ENCODE data around the gene OXTR.

Gene OXTR

DNA sequence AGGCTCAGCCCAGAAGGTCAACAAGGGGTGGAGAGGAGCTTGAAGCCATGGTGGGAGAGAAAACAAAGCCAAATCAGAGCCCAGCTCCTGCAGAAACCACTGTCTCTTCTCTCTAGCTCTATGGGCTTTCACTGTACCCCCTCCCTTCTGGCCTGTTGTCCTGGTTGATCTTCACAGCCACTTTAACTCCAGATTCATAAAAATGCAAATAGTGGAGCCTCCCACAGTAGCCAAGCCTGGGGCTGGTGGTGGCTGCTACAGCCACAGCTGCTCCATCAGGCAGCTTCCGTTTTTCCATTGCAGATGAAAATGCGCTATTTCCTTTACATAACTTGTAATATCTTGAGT lies 56.5 kb downstream of the OXTR start:
- TF ChIP-seq TAF1 (IDR thresholded peaks at IDR 0.05; ENCODE audit: borderline replicate concordance, insufficient read depth, low read length) (no peak), SIN3A (IDR thresholded peaks at IDR 0.05; ENCODE audit: borderline replicate concordance, insufficient read depth, low read length) (no peak), POLR2AphosphoS5 (IDR thresholded peaks at IDR 0.05; ENCODE audit: low read depth, low read length) (no peak), FOXP2 (optimal IDR thresholded peaks at IDR 0.05; ENCODE audit: borderline replicate concordance, extremely low read depth, extremely low read length, insufficient read depth) (no peak)
- TF ChIP-seq, protein P1, sequence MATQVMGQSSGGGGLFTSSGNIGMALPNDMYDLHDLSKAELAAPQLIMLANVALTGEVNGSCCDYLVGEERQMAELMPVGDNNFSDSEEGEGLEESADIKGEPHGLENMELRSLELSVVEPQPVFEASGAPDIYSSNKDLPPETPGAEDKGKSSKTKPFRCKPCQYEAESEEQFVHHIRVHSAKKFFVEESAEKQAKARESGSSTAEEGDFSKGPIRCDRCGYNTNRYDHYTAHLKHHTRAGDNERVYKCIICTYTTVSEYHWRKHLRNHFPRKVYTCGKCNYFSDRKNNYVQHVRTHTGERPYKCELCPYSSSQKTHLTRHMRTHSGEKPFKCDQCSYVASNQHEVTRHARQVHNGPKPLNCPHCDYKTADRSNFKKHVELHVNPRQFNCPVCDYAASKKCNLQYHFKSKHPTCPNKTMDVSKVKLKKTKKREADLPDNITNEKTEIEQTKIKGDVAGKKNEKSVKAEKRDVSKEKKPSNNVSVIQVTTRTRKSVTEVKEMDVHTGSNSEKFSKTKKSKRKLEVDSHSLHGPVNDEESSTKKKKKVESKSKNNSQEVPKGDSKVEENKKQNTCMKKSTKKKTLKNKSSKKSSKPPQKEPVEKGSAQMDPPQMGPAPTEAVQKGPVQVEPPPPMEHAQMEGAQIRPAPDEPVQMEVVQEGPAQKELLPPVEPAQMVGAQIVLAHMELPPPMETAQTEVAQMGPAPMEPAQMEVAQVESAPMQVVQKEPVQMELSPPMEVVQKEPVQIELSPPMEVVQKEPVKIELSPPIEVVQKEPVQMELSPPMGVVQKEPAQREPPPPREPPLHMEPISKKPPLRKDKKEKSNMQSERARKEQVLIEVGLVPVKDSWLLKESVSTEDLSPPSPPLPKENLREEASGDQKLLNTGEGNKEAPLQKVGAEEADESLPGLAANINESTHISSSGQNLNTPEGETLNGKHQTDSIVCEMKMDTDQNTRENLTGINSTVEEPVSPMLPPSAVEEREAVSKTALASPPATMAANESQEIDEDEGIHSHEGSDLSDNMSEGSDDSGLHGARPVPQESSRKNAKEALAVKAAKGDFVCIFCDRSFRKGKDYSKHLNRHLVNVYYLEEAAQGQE (IDR thresholded peaks at IDR 0.05; ENCODE audit: insufficient read depth in 1 of 2, low read depth in 2 of 2, low read length in 2 of 2), result no peak

DNA sequence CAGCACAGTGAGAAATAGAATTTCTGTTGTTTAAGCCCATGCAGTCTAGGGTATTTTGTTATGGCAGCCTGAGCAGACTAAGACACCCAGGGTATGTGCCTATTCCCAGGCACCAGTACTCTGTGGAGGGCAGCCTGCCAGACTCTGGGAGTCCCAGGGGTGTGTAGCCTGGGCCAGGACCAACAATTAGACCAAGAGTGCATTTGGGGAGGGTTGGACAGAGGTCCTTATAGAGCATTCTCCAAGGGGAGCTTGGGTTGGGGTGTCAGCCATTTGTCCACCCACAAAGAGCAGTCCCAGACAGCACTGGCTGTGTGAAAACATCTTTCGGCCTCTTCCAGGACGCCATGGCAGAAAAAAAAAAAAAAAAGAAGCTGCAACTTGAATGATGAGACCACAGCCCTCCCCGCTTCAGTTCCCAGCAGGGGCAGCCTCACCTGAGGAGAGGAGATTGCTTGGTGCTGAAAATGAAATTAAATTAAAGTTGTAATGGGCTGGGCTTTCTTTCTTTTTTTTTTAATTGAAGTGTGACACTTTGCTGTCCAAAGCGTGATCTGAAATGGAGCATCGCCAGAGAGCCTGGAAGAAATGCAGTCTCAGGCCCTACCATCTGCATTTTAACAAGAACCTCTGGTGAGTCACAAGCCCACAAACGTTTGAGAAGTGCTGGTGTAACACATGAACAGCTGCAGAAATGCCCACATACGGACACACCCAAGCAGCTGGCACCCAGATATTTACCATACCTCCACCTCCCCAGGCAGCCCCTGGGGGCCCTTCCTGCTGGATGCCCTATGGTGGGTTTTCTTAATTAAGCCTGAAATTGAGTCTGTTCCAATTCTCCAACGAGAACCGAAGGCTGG lies 57.1 kb downstream of the OXTR start:
- no peak for TF ChIP-seq FOXP2 (optimal IDR thresholded peaks at IDR 0.05; ENCODE audit: borderline replicate concordance, extremely low read depth, extremely low read length, insufficient read depth)
- no peak for TF ChIP-seq TAF1 (IDR thresholded peaks at IDR 0.05; ENCODE audit: borderline replicate concordance, insufficient read depth, low read length)
- TF ChIP-seq, protein P1 (IDR thresholded peaks at IDR 0.05; ENCODE audit: insufficient read depth in 1 of 2, low read depth in 2 of 2, low read length in 2 of 2), result no peak
- TF ChIP-seq SIN3A (IDR thresholded peaks at IDR 0.05; ENCODE audit: borderline replicate concordance, insufficient read depth, low read length), result no peak
- no peak for TF ChIP-seq POLR2AphosphoS5 (IDR thresholded peaks at IDR 0.05; ENCODE audit: low read depth, low read length)

DNA sequence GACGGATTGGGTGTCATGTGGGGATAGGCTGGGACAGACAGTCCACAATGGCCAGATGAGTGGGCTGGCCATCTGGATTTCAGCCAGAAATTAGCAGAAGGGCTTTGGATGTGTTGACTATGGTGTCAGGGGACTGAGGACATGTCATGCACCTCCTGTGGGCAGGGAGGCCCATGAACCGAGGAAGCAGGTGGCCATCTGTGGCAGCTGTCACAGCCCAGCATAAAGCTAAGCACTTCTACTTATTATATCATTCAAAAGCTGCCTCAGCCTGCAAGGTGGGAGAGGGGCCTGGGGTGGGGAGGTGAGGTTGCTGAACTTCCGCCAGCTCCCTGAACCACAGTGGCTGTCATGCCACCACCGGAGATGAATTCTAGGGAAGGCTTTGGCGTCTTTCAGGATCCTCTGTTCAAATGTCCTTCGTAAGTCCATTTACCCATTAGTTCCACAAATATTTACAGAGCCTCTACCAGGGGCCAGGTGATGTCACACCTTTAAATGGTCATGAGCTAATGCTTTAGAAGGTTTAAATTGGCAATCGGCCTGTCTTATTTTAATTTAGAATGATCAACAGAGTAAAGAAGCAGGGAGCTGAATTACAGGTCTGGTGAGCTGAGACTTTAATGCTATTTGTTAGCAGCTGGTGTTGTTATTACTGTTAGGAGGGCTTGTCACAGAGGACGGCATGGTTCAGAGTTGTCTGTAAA lies 59.5 kb downstream of the OXTR start:
- no peak for TF ChIP-seq TAF1 (IDR thresholded peaks at IDR 0.05; ENCODE audit: borderline replicate concordance, insufficient read depth, low read length)
- TF ChIP-seq, protein P1 (IDR thresholded peaks at IDR 0.05; ENCODE audit: insufficient read depth in 1 of 2, low read depth in 2 of 2, low read length in 2 of 2), result no peak
- no peak for TF ChIP-seq SIN3A (IDR thresholded peaks at IDR 0.05; ENCODE audit: borderline replicate concordance, insufficient read depth, low read length)
- TF ChIP-seq FOXP2 (optimal IDR thresholded peaks at IDR 0.05; ENCODE audit: borderline replicate concordance, extremely low read depth, extremely low read length, insufficient read depth), result no peak
- no peak for TF ChIP-seq POLR2AphosphoS5 (IDR thresholded peaks at IDR 0.05; ENCODE audit: low read depth, low read length)

DNA sequence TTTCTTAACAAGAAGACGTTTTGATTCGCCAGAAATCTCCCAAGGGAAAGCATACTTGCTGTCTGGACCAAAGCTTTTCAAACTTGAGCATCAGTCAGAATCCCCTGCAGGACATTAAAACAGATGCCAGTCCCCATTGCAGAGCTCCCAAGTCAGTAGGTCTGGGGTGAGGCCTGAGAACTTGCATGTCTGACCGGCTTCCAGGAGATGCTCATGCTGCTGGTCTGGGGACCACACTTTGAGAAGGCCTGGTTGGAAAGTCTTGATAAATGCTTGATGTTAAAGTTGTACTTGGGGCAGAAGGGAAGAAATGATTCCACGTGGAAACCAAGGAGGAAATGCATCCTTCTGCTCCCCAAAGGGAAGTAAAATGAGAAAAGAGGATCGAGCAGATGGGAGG lies 60.1 kb downstream of the OXTR start:
- TF ChIP-seq FOXP2 (optimal IDR thresholded peaks at IDR 0.05; ENCODE audit: borderline replicate concordance, extremely low read depth, extremely low read length, insufficient read depth) (no peak), TAF1 (IDR thresholded peaks at IDR 0.05; ENCODE audit: borderline replicate concordance, insufficient read depth, low read length) (no peak), SIN3A (IDR thresholded peaks at IDR 0.05; ENCODE audit: borderline replicate concordance, insufficient read depth, low read length) (no peak), POLR2AphosphoS5 (IDR thresholded peaks at IDR 0.05; ENCODE audit: low read depth, low read length) (no peak)
- TF ChIP-seq, protein P1 (IDR thresholded peaks at IDR 0.05; ENCODE audit: insufficient read depth in 1 of 2, low read depth in 2 of 2, low read length in 2 of 2), result no peak
